Spinal cord (tissue), 10 donors: ENCODE measurements around the gene HJV. TPM values are rescaled to one million over a fixed set of nuclear protein-coding genes. Genes with fewer than 3 reads are reported as not detected.
"Not testable (repeated sequence)": the region's sequence is repeated elsewhere in the genome, so short reads cannot be mapped to it uniquely, and the experiment has no call there.

Experiments
- DNase-seq, 6 donors: peaks; one replicate each; pipeline versions ENCODE4 v3.0.0 to v3.0.0-alpha.2; 2013 to 2015; ENCODE audit warnings: low spot score in 6 of 6, low read depth in 4 of 6
- H3K27ac ChIP-seq: one replicate; pipeline ENCODE4 v1.5.1; 2013; ENCODE audit warnings: low read depth, low read length, control low read depth
- H3K27me3 ChIP-seq: one replicate; pipeline ENCODE4 v1.6.1; 2013; ENCODE audit warnings: low read length; ENCODE audit not compliant: control insufficient read depth, insufficient read depth
- H3K36me3 ChIP-seq: one replicate; pipeline ENCODE4 v1.6.1; 2013; ENCODE audit warnings: low read length; ENCODE audit not compliant: control insufficient read depth, insufficient read depth
- H3K4me1 ChIP-seq: one replicate; pipeline ENCODE4 v1.6.1; 2013; ENCODE audit warnings: low read length; ENCODE audit not compliant: control insufficient read depth, insufficient read depth
- H3K4me3 ChIP-seq: one replicate; pipeline ENCODE4 v1.5.1; 2013; ENCODE audit warnings: low read depth, low read length, control low read depth
- H3K9me3 ChIP-seq: one replicate; pipeline ENCODE4 v1.6.1; 2013; ENCODE audit warnings: low read length; ENCODE audit not compliant: control insufficient read depth, insufficient read depth
- WGBS: methylation state at CpG from one replicate; pipeline ENCODE4 v1.1.5; 2013; ENCODE audit warnings: missing lambda C conversion rate; ENCODE audit not compliant: insufficient coverage; 5-methylcytosine and 5-hydroxymethylcytosine counted together
- polyA plus RNA-seq, 2 donors: library from polyadenylated mRNA; unstranded; fragments of 120-200 nt; gene quantifications; one replicate each; pipeline ENCODE4 v1.2.1, GENCODE V29; 2013; ENCODE audit not compliant: insufficient read length in 2 of 2
- total RNA-seq, 2 donors: library from RNA; depleted of rRNA in 1 of 2; stranded (reverse); fragments of 120-200 nt in 1 of 2; fragments of >200 nt in 1 of 2; gene quantifications; one replicate each; pipeline versions ENCODE4 v1.2.3 to v1.2.4, GENCODE V29; 2013 to 2014
- donor health status: healthy.

HJV gene
- total and polyA plus RNA-seq, 4 donors = 0.30 to 0.44 TPM; not detected in 2

GRCh38 chr1:146039844-146040194 lies 18.3 kb upstream of the HJV start:
- H3K36me3 ChIP-seq = no peaks in the 10 kb centered on the region
- no peaks in the 10 kb centered on the region for H3K27me3 ChIP-seq
- H3K4me1 ChIP-seq = peaks cover 25% of the 10 kb centered on the region
- H3K9me3 ChIP-seq = no peaks in the 10 kb centered on the region
- WGBS = 63% methylated on average over 9 of the region's 9 CpGs
- peak overlapping the region; percentile 95 for H3K4me3 ChIP-seq
- DNase-seq = peak in 2 of 6 donors; percentile 25 to 31
- no peak overlapping the region for H3K27ac ChIP-seq

GRCh38 chr1:146036965-146037646 lies 15.6 kb upstream of the HJV start:
- peaks cover 25% of the 10 kb centered on the region for H3K4me1 ChIP-seq
- no peaks in the 10 kb centered on the region for H3K36me3 ChIP-seq
- peak; percentile 86 to 98 (median 88) for DNase-seq
- H3K9me3 ChIP-seq = no peaks in the 10 kb centered on the region
- no peaks in the 10 kb centered on the region for H3K27me3 ChIP-seq
- peak overlapping the region; percentile 95 for H3K4me3 ChIP-seq
- peak overlapping the region; percentile 98 for H3K27ac ChIP-seq
- WGBS = 0% methylated on average over 12 of the region's 21 CpGs

DNA sequence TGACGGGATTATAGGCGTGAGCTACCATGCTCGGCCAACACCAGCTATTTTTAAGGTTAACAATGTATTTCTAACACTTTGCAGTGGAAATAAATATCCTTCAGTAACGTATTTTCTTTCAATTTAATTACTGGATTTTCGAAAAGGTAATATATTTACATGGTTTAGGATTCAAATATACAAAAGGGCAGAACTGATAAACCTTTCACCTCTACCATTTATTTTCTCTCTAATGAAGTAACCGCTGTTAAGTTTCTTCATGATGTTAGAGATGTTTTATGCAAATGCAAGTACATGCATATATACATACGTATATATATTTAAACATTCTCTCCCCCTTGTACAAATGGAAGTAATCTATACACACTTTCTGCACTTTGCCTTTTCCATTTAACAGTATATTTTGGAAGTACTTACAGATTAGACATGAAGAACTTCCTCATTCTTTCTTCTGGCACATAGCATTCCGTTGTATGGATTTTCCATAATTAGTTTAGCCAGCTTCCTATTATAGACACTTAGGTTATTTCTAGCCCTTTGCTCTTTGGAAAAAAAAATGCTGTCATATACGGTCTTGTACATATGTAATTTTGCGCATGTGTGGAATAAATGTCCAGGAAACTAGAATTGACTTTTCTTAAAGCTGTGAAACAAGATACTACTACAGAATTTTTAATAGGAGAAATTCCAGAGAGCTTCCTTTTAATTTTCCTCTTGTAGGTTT lies 14.9 kb upstream of the HJV start:
- peaks cover 25% of the 10 kb centered on the region for H3K4me1 ChIP-seq
- H3K27me3 ChIP-seq = no peaks in the 10 kb centered on the region
- peak overlapping the region; percentile 95 for H3K4me3 ChIP-seq
- peak in 1 of 6 donors; percentile 47 for DNase-seq
- no CpG with 5 or more reads among the region's 10 CpGs for WGBS
- no peaks in the 10 kb centered on the region for H3K9me3 ChIP-seq
- peak overlapping the region; percentile 98 for H3K27ac ChIP-seq
- no peaks in the 10 kb centered on the region for H3K36me3 ChIP-seq

GRCh38 chr1:146035048-146035423 lies 13.5 kb upstream of the HJV start:
- 22% methylated on average over 2 of the region's 6 CpGs for WGBS
- no peaks in the 10 kb centered on the region for H3K9me3 ChIP-seq
- no peak for DNase-seq
- H3K36me3 ChIP-seq = no peaks in the 10 kb centered on the region
- peak overlapping the region; percentile 78 for H3K27ac ChIP-seq
- peaks cover 25% of the 10 kb centered on the region for H3K4me1 ChIP-seq
- no peaks in the 10 kb centered on the region for H3K27me3 ChIP-seq
- peak overlapping the region; percentile 95 for H3K4me3 ChIP-seq

DNA sequence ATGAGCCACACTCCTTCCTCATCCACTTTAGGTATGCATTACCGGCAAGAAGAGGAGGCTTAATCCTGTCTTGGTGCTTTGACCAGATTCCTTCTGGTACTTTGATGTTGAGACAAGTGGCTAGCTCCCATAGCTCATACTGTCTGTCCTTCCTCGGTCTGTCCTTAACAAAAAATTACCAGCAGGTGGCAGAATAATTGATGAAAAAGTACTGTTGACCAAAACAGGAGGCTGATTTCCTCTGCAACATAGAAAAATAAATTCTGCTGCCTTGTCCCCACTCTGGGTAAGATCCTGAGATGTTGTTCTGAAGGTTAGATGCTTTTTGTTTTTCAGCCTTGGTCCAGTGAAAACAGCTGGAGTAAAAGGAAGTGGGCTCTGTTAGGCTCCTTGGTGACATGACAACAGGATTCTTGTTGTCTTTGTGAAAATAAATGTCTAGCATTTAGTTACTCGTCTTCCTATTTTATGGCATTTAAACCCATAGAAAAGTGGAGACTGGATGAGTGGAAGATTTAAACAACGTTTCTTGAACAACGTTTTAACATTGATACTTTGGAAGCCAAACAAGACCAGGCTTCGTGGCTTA lies 11.2 kb upstream of the HJV start:
- H3K27ac ChIP-seq = no peak overlapping the region
- no peak overlapping the region for H3K4me3 ChIP-seq
- H3K36me3 ChIP-seq = no peaks in the 10 kb centered on the region
- H3K9me3 ChIP-seq = no peaks in the 10 kb centered on the region
- H3K27me3 ChIP-seq = no peaks in the 10 kb centered on the region
- peak in 2 of 6 donors; percentile 59 to 80 for DNase-seq
- WGBS = 84% methylated on average over 3 of the region's 6 CpGs
- peaks cover 15% of the 10 kb centered on the region for H3K4me1 ChIP-seq

DNA sequence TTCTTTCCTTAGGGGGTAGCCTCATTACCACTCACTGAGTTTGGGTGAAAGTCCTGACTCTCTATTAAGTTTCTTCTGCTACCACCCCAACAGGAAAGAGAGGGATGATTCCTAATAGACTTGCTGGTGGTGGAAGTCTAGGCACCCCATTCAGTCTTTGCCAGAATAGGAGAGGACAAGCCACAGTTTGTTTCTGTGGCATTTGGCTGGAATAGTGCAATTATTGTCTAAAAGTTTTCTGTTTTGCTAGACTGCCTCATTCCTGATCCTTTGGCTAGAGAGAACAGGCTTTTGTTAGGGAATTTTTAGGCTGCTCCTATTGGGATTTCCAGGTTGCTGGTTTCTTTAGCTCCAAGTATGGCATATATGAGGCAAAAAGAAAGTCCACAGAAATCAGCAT lies 9.9 kb upstream of the HJV start:
- Histone ChIP-seq H3K27me3 (no peaks in the 10 kb centered on the region), H3K36me3 (no peaks in the 10 kb centered on the region), H3K4me1 (peaks cover 11% of the 10 kb centered on the region), H3K27ac (peak overlapping the region; percentile 52), H3K4me3 (no peak overlapping the region), H3K9me3 (no peaks in the 10 kb centered on the region)
- DNase-seq = no peak

- H3K4me1 ChIP-seq = no peaks in the 10 kb centered on the region
- no peak overlapping the region for H3K4me3 ChIP-seq
- no peaks in the 10 kb centered on the region for H3K9me3 ChIP-seq
- DNase-seq = peak in 1 of 6 donors; percentile 53
- H3K27me3 ChIP-seq = no peaks in the 10 kb centered on the region
- no peaks in the 10 kb centered on the region for H3K36me3 ChIP-seq
- H3K27ac ChIP-seq = no peak overlapping the region
Observed at GRCh38 chr1:146029117-146029516, 7.6 kb upstream of the HJV start.

DNA sequence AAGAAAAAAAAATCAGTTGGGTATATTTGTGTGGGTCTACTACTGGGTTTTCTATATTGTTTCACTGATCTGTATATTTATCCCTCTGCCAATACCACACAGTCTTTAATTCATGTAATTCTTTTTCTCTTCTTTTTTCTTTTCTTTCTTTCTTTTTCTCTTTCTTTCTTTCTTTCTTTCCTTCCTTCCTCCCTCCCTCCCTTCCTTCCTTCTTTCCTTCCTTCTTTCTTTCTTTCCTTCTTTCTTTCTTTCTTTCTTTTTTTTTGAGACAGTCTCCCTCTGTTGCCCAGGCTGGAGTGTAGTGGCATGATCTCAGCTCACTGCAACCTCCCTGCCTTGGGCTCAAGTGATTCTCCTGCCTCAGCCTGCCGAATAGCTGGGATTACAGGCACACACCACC lies 5.1 kb upstream of the HJV start:
- H3K4me3 ChIP-seq, H3K27ac ChIP-seq, H3K9me3 ChIP-seq, DNase-seq, H3K27me3 ChIP-seq, H3K36me3 ChIP-seq, H3K4me1 ChIP-seq: not testable (repeated sequence)
- no CpG with 5 or more reads among the region's 1 CpG for WGBS

DNA sequence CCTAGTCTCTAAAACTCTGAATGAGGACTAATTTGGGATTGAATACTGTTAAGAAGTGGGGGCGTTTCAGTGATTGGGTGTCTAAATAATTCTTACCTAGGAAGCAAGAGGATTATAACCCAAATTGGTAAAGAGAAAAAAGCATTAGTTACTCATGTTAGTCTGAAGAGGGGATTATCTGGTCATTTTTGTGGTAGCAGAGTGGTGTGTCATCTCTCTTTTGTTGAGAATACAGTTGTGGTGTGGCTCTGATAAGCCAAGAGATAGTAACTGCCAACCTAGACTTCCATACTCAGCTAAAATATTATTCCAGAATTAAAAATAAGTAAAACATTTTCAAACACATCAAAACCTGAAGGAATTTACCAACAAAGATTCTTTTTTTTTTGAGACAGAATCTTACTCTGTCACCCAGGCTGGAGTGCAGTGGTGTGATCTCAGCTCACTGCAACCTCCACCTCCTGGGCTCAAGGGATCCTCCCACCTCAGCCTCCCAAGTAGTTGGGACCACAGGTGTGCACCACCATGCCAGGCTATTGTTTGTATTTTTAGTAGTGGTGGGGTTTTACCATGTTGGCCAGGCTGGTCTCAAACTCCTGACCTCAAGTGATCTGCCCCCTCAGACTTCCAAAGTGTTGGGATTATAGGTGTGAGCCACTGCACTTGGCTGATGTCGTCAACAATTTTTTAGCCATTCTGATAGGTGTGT lies 4.4 kb upstream of the HJV start:
- WGBS = 90% methylated on average over 2 of the region's 2 CpGs
- not testable (repeated sequence) for DNase-seq, H3K4me3 ChIP-seq, H3K4me1 ChIP-seq, H3K36me3 ChIP-seq, H3K27ac ChIP-seq, H3K27me3 ChIP-seq, H3K9me3 ChIP-seq
